ENCODE data around the gene MACROD2. TPM values are rescaled to one million over a fixed set of nuclear protein-coding genes. Genes with fewer than 3 reads are reported as not detected.

Gene MACROD2
- polyA plus RNA-seq, 1 experiment = 0.47 TPM

GRCh38 chr20:14544688-14545087, 549.4 kb downstream of the MACROD2 start:
- ChIA-PET POLR2A (no interaction called here), CTCF (interaction anchor here (0.6 to 1.0 kb wide), 2 partner anchors 15 to 1100 kb away, joined by 3 to 4 read pairs; no protein-coding TSS in a partner anchor)
- DNase-seq (ENCODE audit: low read depth) = no peak
- no peak for TF ChIP-seq CTCF (IDR thresholded peaks at IDR 0.05; ENCODE audit: insufficient read depth, low read depth, low read length)
- Histone ChIP-seq H3K27me3 (ENCODE audit: control insufficient read depth, insufficient read depth, low read length) (no peaks in the 10 kb centered on the region), H3K4me3 (ENCODE audit: low read depth, low read length) (no peak overlapping the region), H3K36me3 (ENCODE audit: control insufficient read depth, insufficient read depth, low read length) (no peaks in the 10 kb centered on the region)

- no peak for DNase-seq (ENCODE audit: low read depth)
- no peak for TF ChIP-seq CTCF (IDR thresholded peaks at IDR 0.05; ENCODE audit: insufficient read depth, low read depth, low read length)
- no peaks in the 10 kb centered on the region for H3K27me3 ChIP-seq (ENCODE audit: control insufficient read depth, insufficient read depth, low read length)
- H3K4me3 ChIP-seq (ENCODE audit: low read depth, low read length) = no peak overlapping the region
- POLR2A ChIA-PET = no interaction called here
- no peaks in the 10 kb centered on the region for H3K36me3 ChIP-seq (ENCODE audit: control insufficient read depth, insufficient read depth, low read length)
- CTCF ChIA-PET = no interaction called here
These were observed 555.3 kb downstream of the MACROD2 start for GRCh38 chr20:14550655-14551054.

GRCh38 chr20:14553774-14554534, 558.6 kb downstream of the MACROD2 start:
- CTCF ChIA-PET = no interaction called here
- DNase-seq (ENCODE audit: low read depth) = no peak

GRCh38 chr20:14555676-14556075, 560.4 kb downstream of the MACROD2 start:
- CTCF ChIA-PET = no interaction called here
- no peak for DNase-seq (ENCODE audit: low read depth)
- POLR2A ChIA-PET = no interaction called here
- TF ChIP-seq CTCF (IDR thresholded peaks at IDR 0.05; ENCODE audit: insufficient read depth, low read depth, low read length) = no peak
- Histone ChIP-seq H3K4me3 (ENCODE audit: low read depth, low read length) (no peak overlapping the region), H3K27me3 (ENCODE audit: control insufficient read depth, insufficient read depth, low read length) (no peaks in the 10 kb centered on the region), H3K36me3 (ENCODE audit: control insufficient read depth, insufficient read depth, low read length) (no peaks in the 10 kb centered on the region)

More at GRCh38 chr20:14553774-14554534, 558.6 kb downstream of the MACROD2 start:
- Histone ChIP-seq H3K36me3 (ENCODE audit: control insufficient read depth, insufficient read depth, low read length) (no peaks in the 10 kb centered on the region), H3K27me3 (ENCODE audit: control insufficient read depth, insufficient read depth, low read length) (no peaks in the 10 kb centered on the region), H3K4me3 (ENCODE audit: low read depth, low read length) (no peak overlapping the region)
- TF ChIP-seq CTCF (IDR thresholded peaks at IDR 0.05; ENCODE audit: insufficient read depth, low read depth, low read length) = no peak
- POLR2A ChIA-PET = no interaction called here

- no peak for DNase-seq (ENCODE audit: low read depth)
- POLR2A ChIA-PET = no interaction called here
- no peak overlapping the region for H3K4me3 ChIP-seq (ENCODE audit: low read depth, low read length)
- CTCF ChIA-PET = no interaction called here
- H3K27me3 ChIP-seq (ENCODE audit: control insufficient read depth, insufficient read depth, low read length) = no peaks in the 10 kb centered on the region
- no peaks in the 10 kb centered on the region for H3K36me3 ChIP-seq (ENCODE audit: control insufficient read depth, insufficient read depth, low read length)
- TF ChIP-seq CTCF (IDR thresholded peaks at IDR 0.05; ENCODE audit: insufficient read depth, low read depth, low read length) = no peak
These were observed 560.9 kb downstream of the MACROD2 start for GRCh38 chr20:14556206-14556605.

Data from BJ (cell line).